ENCODE measurements around the gene LPP.

The LPP gene

GRCh38 chr3:188911026-188911850 lies 757.3 kb downstream of the LPP start:
- no peak for DNase-seq

GRCh38 chr3:188913084-188913483 lies 759.1 kb downstream of the LPP start:
- no peak for DNase-seq

GRCh38 chr3:188914552-188914951 lies 760.6 kb downstream of the LPP start:
- DNase-seq: no peak

GRCh38 chr3:188915127-188915526 lies 761.2 kb downstream of the LPP start:
- DNase-seq: no peak

GRCh38 chr3:188916934-188917401 lies 763.0 kb downstream of the LPP start:
- peak; percentile 9 for DNase-seq

GRCh38 chr3:188918093-188918492 lies 764.1 kb downstream of the LPP start:
- DNase-seq: no peak

- no peak for DNase-seq
Measured at GRCh38 chr3:188923671-188924070, 769.7 kb downstream of the LPP start.

- DNase-seq: no peak
Measured at GRCh38 chr3:188925376-188925775, 771.4 kb downstream of the LPP start.

GRCh38 chr3:188926111-188926510 lies 772.2 kb downstream of the LPP start:
- DNase-seq: no peak

- no peak for DNase-seq
Measured at GRCh38 chr3:188926741-188927511, 773.0 kb downstream of the LPP start.

- no peak for DNase-seq
Measured at GRCh38 chr3:188927971-188928370, 774.0 kb downstream of the LPP start.

- no peak for DNase-seq
Measured at GRCh38 chr3:188929137-188929536, 775.2 kb downstream of the LPP start.

GRCh38 chr3:188931036-188931435 lies 777.1 kb downstream of the LPP start:
- no peak for DNase-seq

- DNase-seq: no peak
Measured at GRCh38 chr3:188931531-188931930, 777.6 kb downstream of the LPP start.

GRCh38 chr3:188934989-188935388 lies 781.0 kb downstream of the LPP start:
- DNase-seq: no peak

- no peak for DNase-seq
Measured at GRCh38 chr3:188936597-188937107, 782.7 kb downstream of the LPP start.

- no peak for DNase-seq
Measured at GRCh38 chr3:188937389-188937788, 783.4 kb downstream of the LPP start.

- no peak for DNase-seq
Measured at GRCh38 chr3:188938999-188939398, 785.0 kb downstream of the LPP start.

- DNase-seq: no peak
Measured at GRCh38 chr3:188939814-188940572, 786.0 kb downstream of the LPP start.
